SKM-1 treated with dmso at 0.1 percent for 144 hours (cell line): ENCODE measurements around the gene SH3RF1.

Experiments used
- DNase-seq: peaks from one replicate; lab custom pipeline; 2025; ENCODE audit not compliant: unreplicated experiment; lab: John Stamatoyannopoulos, UW

The SH3RF1 gene

DNA sequence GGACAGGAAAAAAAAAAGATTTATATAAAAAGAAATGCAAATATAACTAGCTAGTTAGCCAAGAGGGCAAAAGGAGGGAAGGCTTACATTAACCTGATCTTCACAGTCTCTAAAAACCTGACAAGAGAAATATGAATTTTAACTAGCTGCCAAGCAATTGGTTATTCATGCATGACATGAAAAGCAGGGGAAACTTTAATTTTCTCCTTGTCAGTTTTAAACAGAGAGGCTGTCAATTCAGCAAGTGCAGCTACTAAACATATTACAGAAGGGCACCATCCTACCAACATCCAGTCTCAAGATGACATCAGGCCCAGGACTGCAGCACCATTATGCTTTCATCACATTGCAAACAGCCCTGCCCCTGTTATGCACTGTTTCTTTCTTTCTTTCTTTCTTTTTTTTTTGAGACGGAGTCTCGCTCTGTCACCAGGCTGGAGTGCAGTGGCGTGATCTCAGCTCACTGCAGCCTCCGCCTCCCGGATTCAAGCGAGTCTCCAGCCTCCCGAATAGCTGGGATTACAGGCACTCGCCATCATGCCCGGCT is 221.8 kb downstream of the SH3RF1 start:
- no peak for DNase-seq

GRCh38 chr4:169047956-169048355 is 222.8 kb downstream of the SH3RF1 start:
- DNase-seq, result no peak

- no peak for DNase-seq
Measured at GRCh38 chr4:169045862-169046584, 224.7 kb downstream of the SH3RF1 start.

GRCh38 chr4:169044714-169045447 is 225.9 kb downstream of the SH3RF1 start:
- DNase-seq, result no peak
